ENCODE results near the gene ACER3. TPM values are rescaled to one million over a fixed set of nuclear protein-coding genes. Genes with fewer than 3 reads are reported as not detected.

The ACER3 gene
- total RNA-seq, 1 experiment from 2014 or later: 26.2 TPM

Other genes starting within 250 kb of the ACER3 start
- 0.49 TPM in 1 of 2 replicates, not detected in the other for gene LRRC32, start 190.2 kb upstream of the ACER3 start, total RNA-seq (2014; rRNA removed; shearing (Covaris generic))
- gene TSKU, start 77.6 kb upstream of the ACER3 start, total RNA-seq (2014; rRNA removed; shearing (Covaris generic)): 15.3 and 22.9 TPM in 2 replicates
- gene B3GNT6, start 173.5 kb downstream of the ACER3 start, total RNA-seq (2014; rRNA removed; shearing (Covaris generic)): not detected in 2 replicates
- 5.6 and 11.1 TPM in 2 replicates for gene CAPN5, start 206.1 kb downstream of the ACER3 start, total RNA-seq (2014; rRNA removed; shearing (Covaris generic))
- gene OMP, start 241.9 kb downstream of the ACER3 start, total RNA-seq (2014; rRNA removed; shearing (Covaris generic)): not detected in 2 replicates

Measured in G401 (cell line).